GM12878 (cell line): ENCODE measurements around the gene TDRD9. TPM values are rescaled to one million over a fixed set of nuclear protein-coding genes. Genes with fewer than 3 reads are reported as not detected.

Experiments
- ATAC-seq: fragments of 200-7000 bp; cut with Tn5 transposase; 3 replicates; pipeline ENCODE4 v1.9.1; 2020; ENCODE audit warnings: mild to moderate bottlenecking, moderate library complexity
- BruUV-seq: library from RNA; stranded (reverse); fragments of 400-500 nt; replicated peaks from 2 replicates; lab custom pipeline; 2021; lab: Mats Ljungman, UMichigan
- CTCF ChIA-PET: fragments of 300-600 bp; sonication (Branson Sonifier 250); formaldehyde crosslinking; extraction: SDS; loops from one replicate; lab custom pipeline; 2021; ENCODE audit warnings: inconsistent platforms; lab: Yijun Ruan, JAX
- POLR2A ChIA-PET: fragments of 350-600 bp; formaldehyde crosslinking; extraction: SDS; loops from one replicate; lab custom pipeline; 2021; ENCODE audit warnings: inconsistent platforms; lab: Charles Lee
- RAD21 ChIA-PET: fragments of 300-600 bp; sonication (Branson Sonifier 250); formaldehyde crosslinking; loops from one replicate; lab custom pipeline; 2023; ENCODE audit warnings: antibody characterized with exemption; ENCODE audit not compliant: unreplicated experiment; lab: Charles Lee
- SMC1A ChIA-PET: fragments of 300-600 bp; sonication (Branson Sonifier 250); formaldehyde crosslinking; loops from one replicate; lab custom pipeline; 2023; ENCODE audit not compliant: unreplicated experiment, uncharacterized antibody; lab: Charles Lee
- DNase-seq: peaks from one replicate; pipeline ENCODE4 v3.0.0-alpha.2; 2011; ENCODE audit warnings: low read depth, low spot score
- FAIRE-seq: peaks from 3 replicates; lab custom pipeline; 2011; peaks lifted over from hg19 to GRCh38; lab: Jason Lieb, UNC
- H2AFZ ChIP-seq: 2 replicates; pipeline ENCODE4 v1.6.0; 2011; ENCODE audit warnings: low read depth, low read length, control low read depth; ENCODE audit not compliant: control insufficient read depth
- H3K27ac ChIP-seq: 2 replicates; pipeline ENCODE4 v1.5.1; 2011; ENCODE audit warnings: control low read depth; ENCODE audit not compliant: control insufficient read depth, insufficient read depth
- H3K27me3 ChIP-seq, 2 experiments: replicated peaks in 1 of 2; 2 replicates each; pipeline versions ENCODE4 v1.6.0 to v1.6.1; 2011; ENCODE audit warnings: low read length in 1 of 2; ENCODE audit not compliant: control insufficient read depth in 2 of 2, insufficient read depth in 2 of 2
- H3K36me3 ChIP-seq, 2 experiments: 2 replicates each; pipeline ENCODE4 v1.5.1; 2011; ENCODE audit warnings: low read length in 1 of 2; ENCODE audit not compliant: control insufficient read depth in 2 of 2, insufficient read depth in 2 of 2
- H3K4me1 ChIP-seq: 2 replicates; pipeline ENCODE4 v1.6.1; 2011; ENCODE audit warnings: mild to moderate bottlenecking, low read length, moderate library complexity, mixed read lengths; ENCODE audit not compliant: control insufficient read depth, insufficient read depth
- H3K4me2 ChIP-seq: 2 replicates; pipeline ENCODE4 v1.6.0; 2011; ENCODE audit warnings: control low read depth; ENCODE audit not compliant: control insufficient read depth, insufficient read depth
- H3K4me3 ChIP-seq: fragments of 200-600 bp; sonication (generic); 2 replicates; pipeline ENCODE4 v1.5.1; 2016
- H3K79me2 ChIP-seq: 2 replicates; pipeline ENCODE4 v1.6.0; 2011; ENCODE audit warnings: low read length; ENCODE audit not compliant: control insufficient read depth, insufficient read depth
- H3K9ac ChIP-seq: 2 replicates; pipeline ENCODE4 v1.8.0; 2011; ENCODE audit warnings: low read length, control low read depth, mixed read lengths; ENCODE audit not compliant: control insufficient read depth, insufficient read depth
- H3K9me3 ChIP-seq: replicated peaks from 3 replicates; pipeline ENCODE4 v1.5.1; 2011; ENCODE audit warnings: mild to moderate bottlenecking, low read length; ENCODE audit not compliant: control insufficient read depth, insufficient read depth
- H4K20me1 ChIP-seq: 2 replicates; pipeline ENCODE4 v1.6.0; 2011; ENCODE audit not compliant: control insufficient read depth, insufficient read depth
- ASH2L ChIP-seq: fragments of 300-600, 200-600 bp; sonication (generic); IDR thresholded peaks from 2 replicates; pipeline ENCODE4 v1.6.1; 2017; ENCODE audit warnings: low read depth, mild to moderate bottlenecking, borderline replicate concordance
- EGR1 ChIP-seq, 2 experiments: IDR thresholded peaks; 1 replicate in 1 of 2; 2 replicates in 1 of 2; pipeline ENCODE4 v1.6.1; 2011 to 2012; ENCODE audit warnings: low read depth in 2 of 2, low read length in 2 of 2, borderline replicate concordance in 1 of 2, mild to moderate bottlenecking in 1 of 2, moderate library complexity in 1 of 2
- HDGF ChIP-seq: fragments of 450-650 bp; IDR thresholded peaks from 2 replicates; pipeline ENCODE4 v1.6.1; 2016; ENCODE audit warnings: antibody characterized with exemption
- PKNOX1 ChIP-seq: fragments of 450-650 bp; IDR thresholded peaks from 2 replicates; pipeline ENCODE4 v1.6.1; 2016; ENCODE audit warnings: mild to moderate bottlenecking
- SREBF2 ChIP-seq: IDR thresholded peaks from 2 replicates; pipeline ENCODE4 v1.6.1; 2012; ENCODE audit warnings: mild to moderate bottlenecking, low read length
- ZSCAN29 ChIP-seq: fragments of 450-650 bp; IDR thresholded peaks from 2 replicates; pipeline ENCODE4 v1.6.1; 2017; ENCODE audit warnings: mild to moderate bottlenecking, moderate library complexity
- WGBS: methylation state at CpG from one replicate; pipeline ENCODE4 v1.1.6; 2016; ENCODE audit warnings: low lambda C conversion rate; ENCODE audit not compliant: insufficient replicate concordance, insufficient coverage; ENCODE audit errors: missing lambda C conversion rate; 5-methylcytosine and 5-hydroxymethylcytosine counted together
- in situ Hi-C: fragments of 300-500 bp; cut with MboI; formaldehyde crosslinking; loops from 9 replicates; pipeline ENCODE4 v1.14.3; 2018; ENCODE audit warnings: mixed read lengths
- intact Hi-C: fragments of 100-400 bp; cut with micrococcal nuclease; formaldehyde crosslinking; loops from one replicate; pipeline ENCODE4 v1.14.2; 2022; ENCODE audit not compliant: unreplicated experiment
- polyA plus RNA-seq, 11 experiments: library from polyadenylated mRNA; depleted of rRNA in 4 of 11; unstranded in 6 of 11; stranded (reverse) in 5 of 11; fragments of >200 nt; fragmentation: Nextera tagmentation in 4 of 11; fragmentation: Illumina TruSeq in 1 of 11; extraction: Ambion mirVana in 4 of 11; extraction: Trizol in 1 of 11; gene quantifications; 1 replicate in 1 of 11; 2 replicates in 10 of 11; pipeline versions ENCODE4 v1.2.1 to v1.2.3, GENCODE V29; 2011 to 2016; ENCODE audit warnings: inconsistent platforms in 2 of 11, missing spikeins in 2 of 11, low read depth in 1 of 11
- total RNA-seq, 4 experiments: library from RNA; depleted of rRNA in 3 of 4; stranded (reverse); fragments of >200 nt in 3 of 4; fragmentation: Illumina TruSeq in 1 of 4; extraction: Trizol in 1 of 4; gene quantifications; 2 replicates each; pipeline versions ENCODE4 v1.2.1 to v1.2.3, GENCODE V29; 2013 to 2021
- TF ChIP-seq, protein P1 (sequence below), 3 experiments: IDR thresholded peaks in 2 of 3; conservative IDR thresholded peaks in 1 of 3; 2 replicates each; pipeline ENCODE4 v1.5.1; 2011; ENCODE audit warnings: low read depth in 3 of 3, low read length in 3 of 3, mild to moderate bottlenecking in 3 of 3, control low read depth in 2 of 3, moderate library complexity in 2 of 3, inconsistent platforms in 1 of 3, mixed read lengths in 1 of 3; ENCODE audit not compliant: control insufficient read depth in 2 of 3, insufficient read depth in 1 of 3; ENCODE audit errors: extremely low read depth in 1 of 3

The TDRD9 gene
- total and polyA plus RNA-seq, 10 of the 15 experiments (the other 5 are each of a cell fraction or from before 2014, with no cell fraction given), result 0.12 TPM; not detected in 9

GRCh38 chr14:103904493-103905107 lies 23.7 kb upstream of the TDRD9 start (continued):
- no peak for TF ChIP-seq ASH2L
- TF ChIP-seq ZSCAN29, result no peak
- no peak for TF ChIP-seq HDGF
- TF ChIP-seq SREBF2, result no peak
- TF ChIP-seq, all 136 proteins: peak for 0

DNA sequence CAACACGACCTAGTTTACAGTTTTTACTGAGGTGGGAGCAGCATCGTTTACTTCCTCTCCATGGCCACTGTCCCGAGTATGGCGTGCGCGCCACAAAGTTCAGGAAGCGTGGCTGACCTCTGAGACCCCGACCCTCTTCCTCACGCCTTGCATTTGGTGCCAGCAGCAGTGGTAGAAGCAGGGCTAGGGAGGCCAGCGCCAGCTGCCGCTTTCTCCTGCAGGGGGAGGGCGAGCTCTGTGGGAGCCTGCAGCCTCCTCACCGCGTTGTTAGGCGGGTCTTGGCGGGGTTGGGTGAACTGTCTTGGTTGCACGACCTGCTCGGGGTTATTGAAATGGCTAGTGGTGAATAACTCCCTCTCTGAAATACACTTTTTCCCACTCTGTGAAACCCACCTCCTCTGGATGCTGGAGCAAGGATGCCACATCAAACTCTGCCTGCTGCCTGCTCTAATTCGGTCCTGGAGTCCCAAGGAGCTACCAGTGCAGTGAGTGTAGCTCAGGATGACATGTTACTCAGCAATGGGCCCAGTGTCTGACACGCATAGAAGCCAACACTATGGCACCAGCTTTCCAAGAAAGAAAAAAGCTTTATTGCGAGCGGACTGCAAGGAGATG lies 22.3 kb upstream of the TDRD9 start:
- CTCF ChIA-PET, result interaction anchor here (0.7 to 5.1 kb wide), 4 partner anchors 11 to 170 kb away, joined by 3 to 38 read pairs (median 5); no protein-coding TSS in a partner anchor
- RAD21 ChIA-PET, result no interaction called here
- Histone ChIP-seq H3K4me3 (no peak overlapping the region), H3K9ac (no peak overlapping the region), H3K4me1 (no peaks in the 10 kb centered on the region), H3K36me3 (no peaks in the 10 kb centered on the region; a peak in 2 of 4 replicates), H4K20me1 (no peaks in the 10 kb centered on the region), H3K27ac (no peak overlapping the region), H3K9me3 (no peaks in the 10 kb centered on the region), H3K27me3 (no peaks in the 10 kb centered on the region), H3K79me2 (no peaks in the 10 kb centered on the region), H3K4me2 (no peak overlapping the region), H2AFZ (no peak overlapping the region)
- BruUV-seq, result no TSS peak
- POLR2A ChIA-PET, result interaction anchor here (1.2 kb wide), 1 partner anchor 10 kb away, joined by 3 read pairs; no protein-coding TSS in a partner anchor
- ATAC-seq (peak; percentile 53), DNase-seq (no peak), FAIRE-seq (no peak)
- TF ChIP-seq, protein P1, sequence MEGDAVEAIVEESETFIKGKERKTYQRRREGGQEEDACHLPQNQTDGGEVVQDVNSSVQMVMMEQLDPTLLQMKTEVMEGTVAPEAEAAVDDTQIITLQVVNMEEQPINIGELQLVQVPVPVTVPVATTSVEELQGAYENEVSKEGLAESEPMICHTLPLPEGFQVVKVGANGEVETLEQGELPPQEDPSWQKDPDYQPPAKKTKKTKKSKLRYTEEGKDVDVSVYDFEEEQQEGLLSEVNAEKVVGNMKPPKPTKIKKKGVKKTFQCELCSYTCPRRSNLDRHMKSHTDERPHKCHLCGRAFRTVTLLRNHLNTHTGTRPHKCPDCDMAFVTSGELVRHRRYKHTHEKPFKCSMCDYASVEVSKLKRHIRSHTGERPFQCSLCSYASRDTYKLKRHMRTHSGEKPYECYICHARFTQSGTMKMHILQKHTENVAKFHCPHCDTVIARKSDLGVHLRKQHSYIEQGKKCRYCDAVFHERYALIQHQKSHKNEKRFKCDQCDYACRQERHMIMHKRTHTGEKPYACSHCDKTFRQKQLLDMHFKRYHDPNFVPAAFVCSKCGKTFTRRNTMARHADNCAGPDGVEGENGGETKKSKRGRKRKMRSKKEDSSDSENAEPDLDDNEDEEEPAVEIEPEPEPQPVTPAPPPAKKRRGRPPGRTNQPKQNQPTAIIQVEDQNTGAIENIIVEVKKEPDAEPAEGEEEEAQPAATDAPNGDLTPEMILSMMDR (IDR thresholded peaks at IDR 0.05 in 2 of 3, conservative IDR thresholded peaks at IDR 0.05 in 1 of 3; ENCODE audit: control insufficient read depth in 2 of 3, extremely low read depth in 1 of 3, insufficient read depth in 1 of 3, low read depth in 3 of 3, low read length in 3 of 3), result 0 out of 6 replicates have a peak, but pooled peaks of 1 of the 3 experiments have one; percentile 18
- TF ChIP-seq PKNOX1 (no peak), EGR1 (IDR thresholded peaks at IDR 0.05; ENCODE audit: borderline replicate concordance in 1 of 2, low read depth in 2 of 2, low read length in 2 of 2) (no peak)
- in situ Hi-C loops, result no loop called here
- intact Hi-C loops, result no loop called here
- SMC1A ChIA-PET, result interaction anchor here (0.7 kb wide), 1 partner anchor 97 kb away, joined by 3 read pairs; no protein-coding TSS in a partner anchor
- WGBS, result 45% methylated on average over 22 of the region's 22 CpGs
